Endothelial cell (in vitro differentiated cells): Measurements from ENCODE around the gene TLE5. TPM values are rescaled to one million over a fixed set of nuclear protein-coding genes. Genes with fewer than 3 reads are reported as not detected.
"Not testable (repeated sequence)": the region's sequence is repeated elsewhere in the genome, so short reads cannot be mapped to it uniquely, and the experiment has no call there.

ENCODE experiments used
- DNase-seq: peaks from one replicate; pipeline ENCODE4 v3.0.0; 2021; ENCODE audit warnings: low spot score
- H3K27ac Mint-ChIP-seq: one replicate; pipeline ENCODE4 v1.8.0; 2021; ENCODE audit warnings: mixed read lengths, inconsistent platforms; ENCODE audit not compliant: unreplicated experiment
- H3K27me3 Mint-ChIP-seq: one replicate; pipeline ENCODE4 v1.8.0; 2021; ENCODE audit warnings: mild to moderate bottlenecking, moderate library complexity, mixed read lengths, inconsistent platforms; ENCODE audit not compliant: unreplicated experiment
- H3K36me3 Mint-ChIP-seq: one replicate; pipeline ENCODE4 v1.8.0; 2021; ENCODE audit warnings: mild to moderate bottlenecking, low read depth, mixed read lengths, inconsistent platforms; ENCODE audit not compliant: unreplicated experiment
- H3K4me1 Mint-ChIP-seq: one replicate; pipeline ENCODE4 v1.8.0; 2021; ENCODE audit warnings: mild to moderate bottlenecking, mixed read lengths, inconsistent platforms; ENCODE audit not compliant: unreplicated experiment
- H3K4me3 Mint-ChIP-seq: one replicate; pipeline ENCODE4 v1.8.0; 2021; ENCODE audit warnings: mild to moderate bottlenecking, mixed read lengths, inconsistent platforms; ENCODE audit not compliant: unreplicated experiment
- H3K9me3 Mint-ChIP-seq: one replicate; pipeline ENCODE4 v1.8.0; 2021; ENCODE audit warnings: mixed read lengths, inconsistent platforms; ENCODE audit not compliant: unreplicated experiment
- CTCF ChIP-seq: fragments of 200-600 bp; sonication (generic); IDR thresholded peaks from one replicate; pipeline ENCODE4 v1.5.0; 2021; ENCODE audit warnings: antibody characterized with exemption; ENCODE audit not compliant: unreplicated experiment
- total RNA-seq: library from RNA; stranded (reverse); fragmentation: NEBNext Ultra II Directional; extraction: Animal tissue kit (Norgen Biotek cat#: 25700); gene quantifications from one replicate; pipeline ENCODE4 v1.2.1, GENCODE V29; 2021; ENCODE audit not compliant: unreplicated experiment

The TLE5 gene
- total RNA-seq, 1 donor from 2014 or later, result 343 TPM

GRCh38 chr19:3041327-3041726, 21.0 kb downstream of the TLE5 start:
- H3K4me1 Mint-ChIP-seq, result peaks cover 2% of the 10 kb centered on the region
- H3K9me3 Mint-ChIP-seq, result no peaks in the 10 kb centered on the region
- DNase-seq, result no peak
- peaks cover 6% of the 10 kb centered on the region for H3K27me3 Mint-ChIP-seq
- H3K27ac Mint-ChIP-seq, result no peak overlapping the region
- no peak for TF ChIP-seq CTCF
- H3K36me3 Mint-ChIP-seq, result peaks cover 4% of the 10 kb centered on the region
- H3K4me3 Mint-ChIP-seq, result no peak overlapping the region

DNA sequence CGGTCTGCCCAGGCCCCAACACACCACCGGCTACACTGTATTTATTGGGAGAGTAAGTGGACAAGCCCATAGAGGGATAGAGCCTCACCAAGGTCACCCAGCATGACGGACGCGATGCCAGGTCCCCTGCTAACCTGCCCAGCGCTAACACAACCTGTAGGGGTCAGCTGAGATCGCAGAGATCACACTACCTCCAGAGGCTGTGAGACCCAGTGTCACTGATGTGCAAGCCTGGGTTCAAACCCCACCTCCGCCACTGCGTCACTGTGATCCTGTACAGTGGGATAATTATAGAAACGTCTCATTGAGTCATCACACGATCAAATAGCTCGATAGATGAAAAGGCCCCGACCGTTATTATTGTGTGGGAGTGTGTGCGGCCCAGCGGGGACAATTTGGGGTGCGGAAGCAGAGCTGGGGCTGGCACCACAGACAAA, 22.6 kb downstream of the TLE5 start:
- Mint-ChIP-seq H3K27ac (no peak overlapping the region), H3K9me3 (no peaks in the 10 kb centered on the region), H3K4me3 (no peak overlapping the region), H3K4me1 (peaks cover 9% of the 10 kb centered on the region), H3K36me3 (peaks cover 4% of the 10 kb centered on the region), H3K27me3 (peaks cover 8% of the 10 kb centered on the region)
- TF ChIP-seq CTCF, result no peak
- no peak for DNase-seq

DNA sequence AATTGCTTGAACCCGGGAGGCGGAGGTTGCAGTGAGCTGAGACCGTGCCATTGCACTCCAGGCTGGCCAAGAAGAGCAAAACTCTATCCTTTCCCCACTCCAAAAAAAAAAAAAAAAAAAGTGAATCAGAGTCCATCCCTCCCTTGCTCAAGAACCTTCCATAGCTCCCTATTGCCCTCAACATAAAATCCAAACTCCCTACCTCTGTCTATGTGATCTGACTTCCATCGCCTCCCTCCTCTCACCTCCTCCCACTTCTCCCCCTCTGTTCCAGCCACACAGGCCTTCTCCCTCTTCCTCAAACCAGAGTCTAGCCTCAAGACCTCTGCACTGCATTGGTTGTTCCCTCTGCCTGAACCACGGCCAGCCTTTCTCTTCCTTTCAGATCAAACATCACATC, 23.2 kb downstream of the TLE5 start:
- Mint-ChIP-seq H3K4me3 (no peak overlapping the region), H3K9me3 (no peaks in the 10 kb centered on the region), H3K4me1 (peaks cover 15% of the 10 kb centered on the region), H3K36me3 (peaks cover 4% of the 10 kb centered on the region), H3K27ac (no peak overlapping the region), H3K27me3 (peaks cover 10% of the 10 kb centered on the region)
- no peak for TF ChIP-seq CTCF
- DNase-seq, result no peak

- TF ChIP-seq CTCF, result no peak
- H3K27me3 Mint-ChIP-seq, result peaks cover 11% of the 10 kb centered on the region
- H3K9me3 Mint-ChIP-seq, result no peaks in the 10 kb centered on the region
- H3K4me3 Mint-ChIP-seq, result no peak overlapping the region
- H3K4me1 Mint-ChIP-seq, result peaks cover 21% of the 10 kb centered on the region
- no peak overlapping the region for H3K27ac Mint-ChIP-seq
- no peak for DNase-seq
- peaks cover 4% of the 10 kb centered on the region for H3K36me3 Mint-ChIP-seq
These were observed 24.1 kb downstream of the TLE5 start for GRCh38 chr19:3038214-3038613.

DNA sequence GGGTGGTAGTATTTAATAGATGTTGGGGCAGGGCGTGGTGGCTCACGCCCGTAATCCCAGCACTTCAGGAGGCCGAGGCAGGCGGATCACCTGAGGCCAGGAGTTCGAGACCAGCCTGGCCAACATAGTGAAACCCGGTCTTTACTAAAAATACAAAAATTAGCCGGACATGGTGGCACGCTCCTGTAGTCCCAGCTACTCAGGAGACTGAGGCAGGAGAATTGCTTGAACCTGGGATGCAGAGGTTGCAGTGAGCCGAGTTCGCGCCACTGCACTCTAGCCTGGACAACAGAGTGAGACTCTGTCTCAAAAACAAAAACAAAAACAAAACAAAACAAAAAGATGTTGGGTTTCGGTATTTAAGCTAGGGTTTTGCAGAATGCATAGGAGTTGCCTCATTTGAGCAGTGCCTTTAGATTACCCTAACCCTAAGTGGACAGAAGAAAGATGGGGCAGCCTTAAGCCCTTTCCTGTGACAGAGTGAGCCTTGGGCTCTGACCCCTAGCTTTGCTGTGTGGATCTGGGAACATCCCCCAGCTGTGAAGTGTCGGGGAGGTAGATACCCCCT, 25.2 kb downstream of the TLE5 start:
- not testable (repeated sequence) for H3K9me3 Mint-ChIP-seq, DNase-seq, H3K27ac Mint-ChIP-seq, H3K4me3 Mint-ChIP-seq, H3K36me3 Mint-ChIP-seq
- Mint-ChIP-seq H3K4me1 (peaks cover 21% of the 10 kb centered on the region), H3K27me3 (peaks cover 13% of the 10 kb centered on the region)
